GM23248 (cell line): Measurements from ENCODE around the gene TMEM108.

Source experiments
- EZH2 ChIP-seq: fragments of 200-600 bp; sonication (generic); IDR thresholded peaks from 2 replicates; pipeline ENCODE4 v1.6.1; 2018; ENCODE audit warnings: antibody characterized with exemption, mild to moderate bottlenecking; ENCODE audit not compliant: insufficient read depth, poor library complexity, severe bottlenecking
- EZH2phosphoT487 ChIP-seq: fragments of 200-600 bp; sonication (generic); IDR thresholded peaks from 2 replicates; pipeline ENCODE4 v1.6.1; 2018; ENCODE audit warnings: antibody characterized with exemption, moderate library complexity, mild to moderate bottlenecking, low read depth; ENCODE audit not compliant: insufficient read depth

GRCh38 chr3:133121450-133121849, 83.3 kb downstream of the TMEM108 start:
- no peak for TF ChIP-seq EZH2
- TF ChIP-seq EZH2phosphoT487 = no peak
